Keratinocyte (primary cell): Measurements from ENCODE around the gene MAP3K4. TPM values are rescaled to one million over a fixed set of nuclear protein-coding genes. Genes with fewer than 3 reads are reported as not detected.

Experiments used
- DNase-seq: peaks from one replicate; pipeline ENCODE4 v3.0.0-alpha.2; 2011; ENCODE audit warnings: low read depth, missing footprints, low spot score
- FAIRE-seq: peaks from 2 replicates; lab custom pipeline; 2011; peaks lifted over from hg19 to GRCh38; lab: Jason Lieb, UNC
- H2AFZ ChIP-seq: 2 replicates; pipeline ENCODE4 v1.6.0; 2012; ENCODE audit warnings: low read length, control low read depth, inconsistent platforms; ENCODE audit not compliant: control insufficient read depth
- H3K27ac ChIP-seq: 2 replicates; pipeline ENCODE4 v1.5.1; 2011; ENCODE audit warnings: low read length; ENCODE audit not compliant: control insufficient read depth, insufficient read depth
- H3K27me3 ChIP-seq: 3 replicates; pipeline ENCODE4 v1.6.0; 2011; ENCODE audit warnings: low read length; ENCODE audit not compliant: control insufficient read depth, insufficient read depth; ENCODE audit errors: extremely low read depth
- H3K36me3 ChIP-seq, 2 experiments: 2 replicates in 1 of 2; 3 replicates in 1 of 2; pipeline ENCODE4 v1.5.1; 2011; ENCODE audit warnings: low read length in 2 of 2, mild to moderate bottlenecking in 1 of 2; ENCODE audit not compliant: control insufficient read depth in 2 of 2, insufficient read depth in 2 of 2; ENCODE audit errors: extremely low read depth in 1 of 2
- H3K4me1 ChIP-seq: 3 replicates; pipeline ENCODE4 v1.5.1; 2011; ENCODE audit warnings: low read length; ENCODE audit not compliant: control insufficient read depth, insufficient read depth; ENCODE audit errors: extremely low read depth
- H3K4me2 ChIP-seq: 3 replicates; pipeline ENCODE4 v1.6.0; 2011; ENCODE audit warnings: low read depth, low read length; ENCODE audit not compliant: control insufficient read depth, insufficient read depth; ENCODE audit errors: extremely low read depth
- H3K4me3 ChIP-seq, 3 experiments: fragments of 200-600 bp in 1 of 3; sonication (generic) in 1 of 3; 2 replicates in 2 of 3; 3 replicates in 1 of 3; pipeline ENCODE4 v1.5.1; 2011 to 2016; ENCODE audit warnings: low read length in 3 of 3, mild to moderate bottlenecking in 3 of 3, control low read depth in 2 of 3, inconsistent platforms in 1 of 3, low read depth in 1 of 3, mixed read lengths in 1 of 3, mixed run types in 1 of 3, moderate library complexity in 1 of 3; ENCODE audit not compliant: control insufficient read depth in 2 of 3, insufficient read depth in 2 of 3; ENCODE audit errors: extremely low read depth in 1 of 3
- H3K79me2 ChIP-seq: 2 replicates; pipeline ENCODE4 v1.6.0; 2012; ENCODE audit warnings: low read length; ENCODE audit not compliant: control insufficient read depth, insufficient read depth
- H3K9ac ChIP-seq: 3 replicates; pipeline ENCODE4 v1.6.0; 2011; ENCODE audit warnings: low read length; ENCODE audit not compliant: control insufficient read depth, insufficient read depth; ENCODE audit errors: extremely low read depth
- H3K9me1 ChIP-seq: 3 replicates; pipeline ENCODE4 v1.6.0; 2011; ENCODE audit warnings: low read length; ENCODE audit not compliant: control insufficient read depth, insufficient read depth; ENCODE audit errors: extremely low read depth
- H3K9me3 ChIP-seq: 2 replicates; pipeline ENCODE4 v1.5.1; 2012; ENCODE audit warnings: low read depth, low read length; ENCODE audit not compliant: control insufficient read depth
- H4K20me1 ChIP-seq: 3 replicates; pipeline ENCODE4 v1.6.0; 2011; ENCODE audit warnings: low read length; ENCODE audit not compliant: control insufficient read depth, insufficient read depth; ENCODE audit errors: extremely low read depth
- EZH2 ChIP-seq: IDR thresholded peaks from one replicate; pipeline ENCODE4 v1.6.1; 2012; ENCODE audit warnings: inconsistent platforms, mild to moderate bottlenecking, low read length, moderate library complexity
- dilution Hi-C: fragments of 300-500 bp; cut with MboI; formaldehyde crosslinking; loops from one replicate; pipeline ENCODE4 v1.7.0; 2020; ENCODE audit warnings: low sequenced_read_pairs; ENCODE audit not compliant: extremely low pct_ligation_motif_present
- polyA plus RNA-seq, 5 experiments: library from polyadenylated mRNA; depleted of rRNA in 3 of 5; stranded (reverse) in 3 of 5; stranded (forward) in 1 of 5; unstranded in 1 of 5; fragments of >200 nt; gene quantifications; 1 replicate in 1 of 5; 2 replicates in 3 of 5; 3 replicates in 1 of 5; pipeline versions ENCODE4 v1.2.1 to v1.2.3, GENCODE V29; 2011 to 2012; ENCODE audit warnings: missing spikeins in 2 of 5, low read depth in 1 of 5, low replicate concordance in 1 of 5
- TF ChIP-seq, protein P1 (sequence below), 3 experiments: IDR thresholded peaks in 1 of 3; conservative IDR thresholded peaks in 1 of 3; optimal IDR thresholded peaks in 1 of 3; 2 replicates in 2 of 3; 3 replicates in 1 of 3; pipeline versions ENCODE3 to v1.5.1; 2011; ENCODE audit warnings: low read length in 3 of 3, mild to moderate bottlenecking in 3 of 3, moderate library complexity in 2 of 3, control low read depth in 1 of 3, inconsistent platforms in 1 of 3; ENCODE audit not compliant: insufficient read depth in 2 of 3; ENCODE audit errors: extremely low read depth in 1 of 3

Gene MAP3K4
- polyA plus RNA-seq, 1 donor (not counting 4 experiments of a cell fraction or from before 2014, with no cell fraction given) = 12.8 TPM

DNA sequence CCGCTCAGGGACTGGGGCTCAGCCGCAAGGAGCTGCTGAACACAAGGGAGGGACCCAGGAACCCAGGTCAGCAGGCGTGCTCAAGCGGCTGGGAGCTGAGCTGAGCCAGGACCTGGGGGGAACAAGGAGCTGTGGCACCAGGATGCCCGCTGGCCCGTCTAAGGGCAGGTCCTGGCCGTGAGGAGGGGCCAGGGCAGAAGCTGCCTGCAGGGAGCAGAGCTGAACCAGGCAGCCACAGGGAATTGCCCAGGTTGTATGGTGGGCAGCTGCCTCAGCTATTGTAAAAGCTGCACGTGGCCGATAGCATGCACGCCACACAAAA is 148.9 kb downstream of the MAP3K4 start:
- DNase-seq (no peak), FAIRE-seq (no peak)
- Histone ChIP-seq H3K9me3 (peaks cover 2% of the 10 kb centered on the region), H2AFZ (no peak overlapping the region), H4K20me1 (no peaks in the 10 kb centered on the region), H3K4me2 (no peak overlapping the region), H3K9me1 (no peaks in the 10 kb centered on the region), H3K36me3 (peaks cover 0 to 4% of the 10 kb centered on the region in 2 experiments), H3K79me2 (no peaks in the 10 kb centered on the region), H3K4me1 (peaks cover 13% of the 10 kb centered on the region), H3K27me3 (no peaks in the 10 kb centered on the region), H3K27ac (no peak overlapping the region), H3K4me3 (no peak overlapping the region), H3K9ac (no peak overlapping the region)
- TF ChIP-seq EZH2 = no peak
- dilution Hi-C loops = no loop called here

GRCh38 chr6:161141173-161141572 is 149.6 kb downstream of the MAP3K4 start:
- H3K9me3 ChIP-seq = peaks cover 2% of the 10 kb centered on the region
- H3K27ac ChIP-seq = no peak overlapping the region
- DNase-seq (no peak), FAIRE-seq (no peak)
- TF ChIP-seq EZH2 = no peak
- TF ChIP-seq, protein P1, sequence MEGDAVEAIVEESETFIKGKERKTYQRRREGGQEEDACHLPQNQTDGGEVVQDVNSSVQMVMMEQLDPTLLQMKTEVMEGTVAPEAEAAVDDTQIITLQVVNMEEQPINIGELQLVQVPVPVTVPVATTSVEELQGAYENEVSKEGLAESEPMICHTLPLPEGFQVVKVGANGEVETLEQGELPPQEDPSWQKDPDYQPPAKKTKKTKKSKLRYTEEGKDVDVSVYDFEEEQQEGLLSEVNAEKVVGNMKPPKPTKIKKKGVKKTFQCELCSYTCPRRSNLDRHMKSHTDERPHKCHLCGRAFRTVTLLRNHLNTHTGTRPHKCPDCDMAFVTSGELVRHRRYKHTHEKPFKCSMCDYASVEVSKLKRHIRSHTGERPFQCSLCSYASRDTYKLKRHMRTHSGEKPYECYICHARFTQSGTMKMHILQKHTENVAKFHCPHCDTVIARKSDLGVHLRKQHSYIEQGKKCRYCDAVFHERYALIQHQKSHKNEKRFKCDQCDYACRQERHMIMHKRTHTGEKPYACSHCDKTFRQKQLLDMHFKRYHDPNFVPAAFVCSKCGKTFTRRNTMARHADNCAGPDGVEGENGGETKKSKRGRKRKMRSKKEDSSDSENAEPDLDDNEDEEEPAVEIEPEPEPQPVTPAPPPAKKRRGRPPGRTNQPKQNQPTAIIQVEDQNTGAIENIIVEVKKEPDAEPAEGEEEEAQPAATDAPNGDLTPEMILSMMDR (optimal IDR thresholded peaks at IDR 0.05 in 1 of 3, IDR thresholded peaks at IDR 0.05 in 1 of 3, conservative IDR thresholded peaks at IDR 0.05 in 1 of 3; ENCODE audit: extremely low read depth in 1 of 3, insufficient read depth in 2 of 3, low read length in 3 of 3) = no peak
- no peak overlapping the region for H3K9ac ChIP-seq
- no peaks in the 10 kb centered on the region for H3K79me2 ChIP-seq
- H3K36me3 ChIP-seq = peaks cover 0 to 4% of the 10 kb centered on the region in 2 experiments
- H3K27me3 ChIP-seq = no peaks in the 10 kb centered on the region
- no peak overlapping the region for H2AFZ ChIP-seq
- H3K4me3 ChIP-seq = no peak overlapping the region
- dilution Hi-C loops = no loop called here
- H3K9me1 ChIP-seq = no peaks in the 10 kb centered on the region
- no peaks in the 10 kb centered on the region for H4K20me1 ChIP-seq
- no peak overlapping the region for H3K4me2 ChIP-seq
- peaks cover 13% of the 10 kb centered on the region for H3K4me1 ChIP-seq

DNA sequence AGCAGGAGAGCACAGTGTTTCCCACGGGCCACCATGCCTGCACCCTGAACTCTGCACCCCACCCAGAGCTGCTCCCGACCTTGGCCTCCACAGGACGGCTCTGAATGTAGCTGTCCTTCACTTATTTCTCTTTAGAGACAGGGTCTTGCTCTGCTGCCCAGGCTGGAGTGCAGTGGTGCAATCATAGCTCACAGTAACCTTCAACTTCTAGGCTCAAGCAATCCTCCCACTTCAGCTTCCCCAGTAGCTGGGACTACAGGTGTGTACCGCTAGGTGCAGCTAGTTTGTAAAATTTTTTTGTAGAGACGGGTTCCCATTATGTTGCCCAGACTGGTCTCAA is 151.4 kb downstream of the MAP3K4 start:
- Histone ChIP-seq H3K36me3 (peaks cover 0 to 3% of the 10 kb centered on the region in 2 experiments), H3K27me3 (no peaks in the 10 kb centered on the region), H3K4me3 (no peak overlapping the region), H3K9me1 (no peaks in the 10 kb centered on the region), H3K27ac (no peak overlapping the region), H4K20me1 (no peaks in the 10 kb centered on the region), H2AFZ (no peak overlapping the region), H3K9me3 (peaks cover 2% of the 10 kb centered on the region), H3K79me2 (no peaks in the 10 kb centered on the region), H3K4me2 (no peak overlapping the region), H3K9ac (no peak overlapping the region), H3K4me1 (peaks cover 9% of the 10 kb centered on the region)
- no peak for TF ChIP-seq EZH2
- TF ChIP-seq, protein P1 (optimal IDR thresholded peaks at IDR 0.05 in 1 of 3, IDR thresholded peaks at IDR 0.05 in 1 of 3, conservative IDR thresholded peaks at IDR 0.05 in 1 of 3; ENCODE audit: extremely low read depth in 1 of 3, insufficient read depth in 2 of 3, low read length in 3 of 3) = no peak
- DNase-seq = no peak
- dilution Hi-C loops = no loop called here
- FAIRE-seq = no peak
